Upper lobe of right lung (tissue), 1 donor: ENCODE data around the gene MRPL55. TPM values are rescaled to one million over a fixed set of nuclear protein-coding genes. Genes with fewer than 3 reads are reported as not detected.
A peak's percentile ranks its signal among the peaks of the same experiment; 100 is the strongest.

Source experiments
- ATAC-seq: fragments of 200-7000 bp; cut with Tn5 transposase; one replicate; pipeline ENCODE4 v1.9.1; 2020; ENCODE audit warnings: mild to moderate bottlenecking, moderate library complexity
- DNase-seq: peaks from one replicate; pipeline ENCODE4 v3.0.0-alpha.2; 2020
- H3K27ac ChIP-seq: fragments of 200-600 bp; one replicate; pipeline ENCODE4 v1.8.0; 2022
- H3K27me3 ChIP-seq: fragments of 200-600 bp; one replicate; pipeline ENCODE4 v1.8.0; 2022; ENCODE audit warnings: mild to moderate bottlenecking
- H3K36me3 ChIP-seq: fragments of 200-600 bp; one replicate; pipeline ENCODE4 v1.8.0; 2022
- H3K4me1 ChIP-seq: fragments of 200-600 bp; one replicate; pipeline ENCODE4 v1.8.0; 2022
- H3K4me3 ChIP-seq: fragments of 200-600 bp; one replicate; pipeline ENCODE4 v1.8.0; 2022; ENCODE audit warnings: mild to moderate bottlenecking
- H3K9me3 ChIP-seq: fragments of 200-600 bp; one replicate; pipeline ENCODE4 v1.8.0; 2022
- CTCF ChIP-seq: fragments of 200-600 bp; IDR thresholded peaks from one replicate; pipeline ENCODE4 v1.8.0; 2022; ENCODE audit warnings: antibody characterized with exemption
- intact Hi-C: fragments of 100-400 bp; cut with DNase I; formaldehyde crosslinking; loops from one replicate; pipeline ENCODE4 v1.11.0; 2022
- total RNA-seq: library from RNA; stranded (reverse); fragmentation: NEBNext Ultra II Directional; extraction: Animal tissue kit (Norgen Biotek cat#: 25700); gene quantifications from one replicate; pipeline ENCODE4 v1.2.1, GENCODE V29; 2021
- donor health status: DM: no; HTN: yes; CAD: no; lungs with severe emphysema.

The MRPL55 gene
- total RNA-seq, 1 donor from 2014 or later = 39.9 TPM

- ATAC-seq (no peak), DNase-seq (peak; percentile 36)
- no peak overlapping the region for H3K4me3 ChIP-seq
- intact Hi-C loops = no loop called here
- peaks cover 59% of the 10 kb centered on the region for H3K27me3 ChIP-seq
- no peak overlapping the region for H3K27ac ChIP-seq
- H3K4me1 ChIP-seq = no peaks in the 10 kb centered on the region
- H3K36me3 ChIP-seq = no peaks in the 10 kb centered on the region
- no peaks in the 10 kb centered on the region for H3K9me3 ChIP-seq
- TF ChIP-seq CTCF = no peak
Measured at GRCh38 chr1:228066416-228066815, 42.7 kb downstream of the MRPL55 start.

GRCh38 chr1:228065543-228066347 lies 43.4 kb downstream of the MRPL55 start:
- DNase-seq (peak; percentile 39), ATAC-seq (no peak)
- no peak overlapping the region for H3K4me3 ChIP-seq
- no peak for TF ChIP-seq CTCF
- H3K27ac ChIP-seq = no peak overlapping the region
- intact Hi-C loops = no loop called here
- H3K36me3 ChIP-seq = no peaks in the 10 kb centered on the region
- H3K4me1 ChIP-seq = peaks cover 3% of the 10 kb centered on the region
- no peaks in the 10 kb centered on the region for H3K9me3 ChIP-seq
- peaks cover 66% of the 10 kb centered on the region for H3K27me3 ChIP-seq

GRCh38 chr1:228064741-228065542 lies 44.2 kb downstream of the MRPL55 start:
- Histone ChIP-seq H3K27ac (no peak overlapping the region), H3K36me3 (no peaks in the 10 kb centered on the region), H3K9me3 (no peaks in the 10 kb centered on the region), H3K4me1 (peaks cover 11% of the 10 kb centered on the region), H3K4me3 (no peak overlapping the region), H3K27me3 (peaks cover 74% of the 10 kb centered on the region)
- ATAC-seq (no peak), DNase-seq (peak; percentile 57)
- intact Hi-C loops = no loop called here
- TF ChIP-seq CTCF = no peak

- no peak for TF ChIP-seq CTCF
- no peak for ATAC-seq
- Histone ChIP-seq H3K4me1 (peaks cover 14% of the 10 kb centered on the region), H3K9me3 (no peaks in the 10 kb centered on the region), H3K36me3 (no peaks in the 10 kb centered on the region), H3K4me3 (no peak overlapping the region), H3K27me3 (peaks cover 81% of the 10 kb centered on the region), H3K27ac (no peak overlapping the region)
- intact Hi-C loops = no loop called here
- peak; percentile 57 for DNase-seq
Measured at GRCh38 chr1:228064296-228064695, 44.8 kb downstream of the MRPL55 start.

- intact Hi-C loops = no loop called here
- no peak for ATAC-seq
- peaks cover 14% of the 10 kb centered on the region for H3K4me1 ChIP-seq
- H3K9me3 ChIP-seq = no peaks in the 10 kb centered on the region
- no peak overlapping the region for H3K4me3 ChIP-seq
- DNase-seq = peak; percentile 54
- no peaks in the 10 kb centered on the region for H3K36me3 ChIP-seq
- no peak overlapping the region for H3K27ac ChIP-seq
- TF ChIP-seq CTCF = no peak
- peaks cover 88% of the 10 kb centered on the region for H3K27me3 ChIP-seq
Measured at GRCh38 chr1:228063251-228064191, 45.6 kb downstream of the MRPL55 start.
